Spleen (tissue), 11 donors: Measurements from ENCODE around the gene ZNF771. TPM values are rescaled to one million over a fixed set of nuclear protein-coding genes. Genes with fewer than 3 reads are reported as not detected.
A peak's percentile ranks its signal among the peaks of the same experiment; 100 is the strongest.

Experiments used
- DNase-seq: peaks from one replicate; pipeline ENCODE4 v3.0.0-alpha.2; 2020
- H3K27ac ChIP-seq, 8 donors: fragments of 200-600 bp; sonication (generic) in 7 of 8; 1 replicate in 4 of 8; 2 replicates in 4 of 8; pipeline versions ENCODE4 v1.5.0 to v1.8.0; 2016 to 2021; ENCODE audit warnings: inconsistent platforms in 4 of 8, mild to moderate bottlenecking in 4 of 8, moderate library complexity in 1 of 8
- H3K27me3 ChIP-seq, 7 donors: fragments of 200-600 bp; sonication (generic) in 6 of 7; replicated peaks in 1 of 7; 1 replicate in 4 of 7; 2 replicates in 3 of 7; pipeline versions ENCODE4 v1.5.0 to v1.8.0; 2016 to 2021; ENCODE audit warnings: inconsistent platforms in 3 of 7, mild to moderate bottlenecking in 1 of 7
- H3K36me3 ChIP-seq, 6 donors: fragments of 200-600 bp; sonication (generic) in 5 of 6; 1 replicate in 4 of 6; 2 replicates in 2 of 6; pipeline versions ENCODE4 v1.5.0 to v1.8.0; 2016 to 2021; ENCODE audit warnings: inconsistent platforms in 2 of 6
- H3K4me1 ChIP-seq, 6 donors: fragments of 200-600 bp; sonication (generic) in 5 of 6; 1 replicate in 3 of 6; 2 replicates in 3 of 6; pipeline versions ENCODE4 v1.5.0 to v1.8.0; 2016 to 2021; ENCODE audit warnings: inconsistent platforms in 3 of 6
- H3K4me3 ChIP-seq, 8 donors: fragments of 200-600 bp; sonication (generic) in 7 of 8; 1 replicate in 4 of 8; 2 replicates in 4 of 8; pipeline versions ENCODE4 v1.5.0 to v1.8.0; 2016 to 2021; ENCODE audit warnings: inconsistent platforms in 4 of 8, mild to moderate bottlenecking in 4 of 8, moderate library complexity in 2 of 8
- H3K9me3 ChIP-seq, 8 donors: fragments of 200-600 bp; sonication (generic) in 7 of 8; 1 replicate in 4 of 8; 2 replicates in 4 of 8; pipeline versions ENCODE4 v1.5.0 to v1.8.0; 2016 to 2021; ENCODE audit warnings: inconsistent platforms in 4 of 8
- POLR2A ChIP-seq, 3 donors: fragments of 450-650 bp; IDR thresholded peaks; one replicate each; pipeline ENCODE4 v1.5.1; 2017; ENCODE audit warnings: antibody characterized with exemption in 3 of 3, mild to moderate bottlenecking in 1 of 3
- POLR2AphosphoS5 ChIP-seq, 3 donors: sonication (generic); formaldehyde crosslinking; IDR thresholded peaks; one replicate each; pipeline ENCODE4 v1.5.1; 2017; ENCODE audit warnings: antibody characterized with exemption in 3 of 3
- WGBS, 5 donors: extraction: QIAGEN DNeasy Blood & Tissue Kit in 3 of 5; methylation state at CpG; one replicate each; pipeline versions ENCODE4 v1.1.5 to v1.1.7; 2013 to 2018; 5-methylcytosine and 5-hydroxymethylcytosine counted together
- intact Hi-C: fragments of 100-400 bp; cut with DNase I; formaldehyde crosslinking; loops from one replicate; pipeline ENCODE4 v1.15.0; 2023; ENCODE audit warnings: low total_unique reads
- polyA plus RNA-seq, 3 donors: library from polyadenylated mRNA; stranded (reverse); fragments of 200-250 nt; gene quantifications; one replicate each; pipeline ENCODE4 v1.2.1, GENCODE V29; 2013
- total RNA-seq, 7 donors: library from RNA; depleted of rRNA in 3 of 7; stranded (reverse); fragments of >200 nt in 3 of 7; fragmentation: NEBNext Ultra II Directional in 4 of 7; extraction: Animal tissue kit (Norgen Biotek cat#: 25700) in 4 of 7; gene quantifications; one replicate each; pipeline versions ENCODE4 v1.1.0 to v1.2.1, GENCODE V29; 2016 to 2021
- TF ChIP-seq, protein P1 (sequence below), 11 experiments: fragments of 200-600 bp in 7 of 11; fragments of 450-650 bp in 4 of 11; sonication (generic) in 4 of 11; IDR thresholded peaks in 8 of 11; conservative IDR thresholded peaks in 3 of 11; 1 replicate in 7 of 11; 2 replicates in 4 of 11; pipeline versions ENCODE4 v1.4.0 to v1.8.0; 2016 to 2021; ENCODE audit warnings: antibody characterized with exemption in 11 of 11, inconsistent platforms in 4 of 11, mild to moderate bottlenecking in 1 of 11
- donor health status: healthy with polysubstance abuse.
- donor health status: DM: no; HTN: no; CAD: no; lungs with moderate emphysema.
- donor health status: DM: no; HTN: no; CAD: no.
- donor health status: Bipolar disorder and iron deficiency.
- donor health status: healthy.
- donor health status: DM: no; HTN: no; CAD: no.
- donor health status: DM: yes; HTN: yes; CAD: no.

The ZNF771 gene
- total and polyA plus RNA-seq, 10 donors: 2.2 to 10.2 (median 3.1) TPM

DNA sequence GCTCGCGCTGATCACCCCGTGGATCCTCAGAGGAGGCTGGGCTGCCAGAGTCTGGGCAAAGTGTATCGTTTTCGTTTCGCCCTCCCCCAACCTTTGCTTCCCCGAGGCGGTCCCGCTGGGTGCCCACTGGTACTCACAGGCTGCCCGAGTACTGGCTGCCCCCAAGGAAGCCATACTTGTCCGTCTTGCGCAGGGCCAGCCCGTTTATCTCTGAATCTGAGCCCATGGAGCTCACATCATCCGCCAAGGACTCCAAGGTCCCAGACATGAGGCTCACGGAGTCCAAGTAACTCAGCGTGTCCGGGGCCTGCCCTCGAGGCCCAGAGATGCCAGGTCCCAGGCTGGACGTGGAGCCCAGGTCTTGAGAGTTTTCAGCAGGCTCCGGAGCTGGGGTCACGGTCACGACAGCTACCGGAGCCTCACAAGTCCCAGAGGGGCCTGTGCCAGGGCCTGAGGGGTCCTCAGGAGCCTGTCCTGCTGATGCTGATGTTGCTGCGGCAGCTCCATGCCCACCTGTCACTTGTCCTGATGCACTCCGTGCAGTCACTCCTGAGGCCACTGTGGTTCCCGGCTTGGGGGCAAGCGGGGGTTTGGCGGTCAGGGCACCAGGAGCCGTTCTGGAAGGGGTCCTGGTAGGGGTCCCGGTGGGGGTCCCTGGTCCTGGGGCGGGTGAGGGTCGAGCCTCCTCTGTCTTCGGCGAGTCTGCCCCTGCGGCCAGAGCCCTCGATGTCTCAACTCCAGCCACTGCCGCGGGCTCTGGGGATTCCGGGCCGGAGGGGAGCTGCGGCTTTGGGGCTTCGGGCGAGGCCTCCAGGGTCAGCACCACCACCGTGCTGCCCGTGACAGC lies 38.1 kb upstream of the ZNF771 start:
- 1 to 3% (median 2%) methylated on average over 24 to 45 of the region's 45 CpGs for WGBS, 5 donors
- peak; percentile 91 for DNase-seq
- peaks cover 20 to 63% (median 44%) of the 10 kb centered on the region in 6 donors for H3K4me1 ChIP-seq
- intact Hi-C loops: no loop called here
- H3K9me3 ChIP-seq: no peaks in the 10 kb centered on the region
- peak overlapping the region; percentile 53 to 96 (median 84) for H3K27ac ChIP-seq
- no peaks in the 10 kb centered on the region for H3K27me3 ChIP-seq
- TF ChIP-seq POLR2AphosphoS5 (IDR thresholded peaks at IDR 0.05) (peak in 1 of 3 donors; percentile 33), POLR2A (IDR thresholded peaks at IDR 0.05) (no peak)
- TF ChIP-seq, protein P1, sequence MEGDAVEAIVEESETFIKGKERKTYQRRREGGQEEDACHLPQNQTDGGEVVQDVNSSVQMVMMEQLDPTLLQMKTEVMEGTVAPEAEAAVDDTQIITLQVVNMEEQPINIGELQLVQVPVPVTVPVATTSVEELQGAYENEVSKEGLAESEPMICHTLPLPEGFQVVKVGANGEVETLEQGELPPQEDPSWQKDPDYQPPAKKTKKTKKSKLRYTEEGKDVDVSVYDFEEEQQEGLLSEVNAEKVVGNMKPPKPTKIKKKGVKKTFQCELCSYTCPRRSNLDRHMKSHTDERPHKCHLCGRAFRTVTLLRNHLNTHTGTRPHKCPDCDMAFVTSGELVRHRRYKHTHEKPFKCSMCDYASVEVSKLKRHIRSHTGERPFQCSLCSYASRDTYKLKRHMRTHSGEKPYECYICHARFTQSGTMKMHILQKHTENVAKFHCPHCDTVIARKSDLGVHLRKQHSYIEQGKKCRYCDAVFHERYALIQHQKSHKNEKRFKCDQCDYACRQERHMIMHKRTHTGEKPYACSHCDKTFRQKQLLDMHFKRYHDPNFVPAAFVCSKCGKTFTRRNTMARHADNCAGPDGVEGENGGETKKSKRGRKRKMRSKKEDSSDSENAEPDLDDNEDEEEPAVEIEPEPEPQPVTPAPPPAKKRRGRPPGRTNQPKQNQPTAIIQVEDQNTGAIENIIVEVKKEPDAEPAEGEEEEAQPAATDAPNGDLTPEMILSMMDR (IDR thresholded peaks at IDR 0.05 in 8 of 11, conservative IDR thresholded peaks at IDR 0.05 in 3 of 11): no peak
- H3K36me3 ChIP-seq: peaks cover 0 to 32% (median 15%) of the 10 kb centered on the region in 6 donors
- H3K4me3 ChIP-seq: peak overlapping the region; percentile 63 to 97 (median 80)

DNA sequence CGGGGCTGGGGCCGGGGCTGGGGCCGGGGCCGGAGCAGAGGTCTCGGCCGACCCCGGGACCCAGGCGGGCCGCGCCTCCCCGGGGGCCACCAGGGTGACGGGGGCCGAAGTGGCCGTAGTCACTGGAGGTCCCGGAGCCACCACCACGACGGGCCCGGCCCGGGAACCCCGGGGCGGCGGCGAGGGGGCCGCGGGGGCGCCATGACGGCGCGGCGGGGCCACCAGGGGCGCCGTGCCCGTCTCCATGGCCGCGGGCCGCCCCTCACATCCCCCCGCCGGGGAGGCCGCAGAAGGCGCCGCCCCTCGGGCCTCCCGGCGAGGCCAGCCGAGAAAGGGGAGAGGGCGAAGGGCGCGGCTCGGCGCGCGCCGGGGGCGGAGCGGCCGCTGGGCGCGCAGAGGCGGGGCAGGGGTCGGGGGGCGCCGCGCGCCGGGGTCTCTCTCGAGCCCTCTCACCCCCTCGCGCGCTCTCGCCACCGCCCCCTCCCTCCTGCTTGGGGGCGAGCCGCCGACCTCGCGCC lies 37.4 kb upstream of the ZNF771 start:
- Histone ChIP-seq H3K36me3 (peaks cover 0 to 25% (median 8%) of the 10 kb centered on the region in 6 donors), H3K27me3 (no peaks in the 10 kb centered on the region), H3K9me3 (no peaks in the 10 kb centered on the region), H3K4me3 (peak overlapping the region; percentile 63 to 97 (median 80)), H3K4me1 (peaks cover 20 to 60% (median 44%) of the 10 kb centered on the region in 6 donors), H3K27ac (peak overlapping the region; percentile 53 to 96 (median 84))
- TF ChIP-seq, protein P1 (IDR thresholded peaks at IDR 0.05 in 8 of 11, conservative IDR thresholded peaks at IDR 0.05 in 3 of 11): no peak
- TF ChIP-seq POLR2AphosphoS5 (IDR thresholded peaks at IDR 0.05) (no peak), POLR2A (IDR thresholded peaks at IDR 0.05) (no peak)
- intact Hi-C loops: no loop called here
- 0 to 2% (median 1%) methylated on average over 2 to 76 of the region's 76 CpGs for WGBS, 5 donors
- no peak for DNase-seq

DNA sequence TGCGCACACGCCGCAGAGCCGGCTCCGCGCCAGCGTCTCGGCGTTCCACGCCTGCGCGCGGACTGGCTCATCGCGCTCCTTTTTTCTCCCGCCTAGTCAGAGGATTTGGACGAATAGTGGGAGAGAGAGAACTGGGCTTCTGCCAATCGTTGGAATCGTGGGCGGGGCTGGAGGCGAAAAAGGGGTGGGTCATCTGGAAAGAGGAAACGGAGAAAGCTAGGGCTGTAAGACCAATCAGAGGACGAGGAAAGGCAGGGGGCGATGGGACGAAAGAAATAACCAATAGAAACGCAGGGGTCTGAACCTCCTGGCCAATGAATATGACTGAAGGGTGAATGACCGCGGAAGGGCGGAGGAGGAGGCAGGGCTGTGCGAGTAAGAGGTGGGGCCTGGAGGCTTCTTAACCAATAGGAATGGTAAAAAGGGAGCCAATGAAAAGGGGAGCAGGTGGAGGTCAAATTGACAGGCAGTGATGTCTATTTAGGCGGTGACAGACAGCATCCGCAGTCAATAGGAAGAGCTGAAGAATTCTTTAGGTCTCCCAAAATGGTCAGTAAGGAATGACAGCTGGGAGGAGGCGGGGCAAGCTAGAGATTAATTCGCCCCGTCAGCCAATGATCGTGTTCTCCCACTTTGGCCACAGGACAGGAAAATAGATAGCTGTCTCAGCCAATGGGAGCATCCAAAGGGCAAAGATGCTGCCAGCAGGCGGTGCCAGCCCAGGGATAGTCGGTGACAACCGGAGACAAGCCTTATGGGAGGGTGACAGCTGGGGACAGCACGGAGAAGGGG lies 36.8 kb upstream of the ZNF771 start, which contains the start of gene TBC1D10B:
Gene TBC1D10B, minus strand, starts transcription at position 39 of the 792 bp plus-strand sequence. CDS start 311 bp downstream, outside the sequence.
- intact Hi-C loops: no loop called here
- 0 to 1% (median 1%) methylated on average over 33 to 40 of the region's 40 CpGs for WGBS, 5 donors
- Histone ChIP-seq H3K9me3 (no peaks in the 10 kb centered on the region), H3K27ac (peak within 1 kb of the TSS; percentile 82 to 96 (median 94)), H3K27me3 (no peaks in the 10 kb centered on the region), H3K36me3 (peaks cover 0 to 18% (median 1%) of the 10 kb centered on the region in 6 donors), H3K4me1 (peaks cover 20 to 53% (median 42%) of the 10 kb centered on the region in 6 donors), H3K4me3 (peak within 1 kb of the TSS; percentile 63 to 97 (median 80))
- peak; percentile 98 for DNase-seq
- TF ChIP-seq, protein P1 (IDR thresholded peaks at IDR 0.05 in 8 of 11, conservative IDR thresholded peaks at IDR 0.05 in 3 of 11): peak in 10 of 11 experiments; percentile 26 to 68 (median 56)
- TF ChIP-seq POLR2A (IDR thresholded peaks at IDR 0.05) (no peak), POLR2AphosphoS5 (IDR thresholded peaks at IDR 0.05) (peak; percentile 95)
